Activated T-cell treated with anti-CD3 and anti-CD28 coated beads for 4 hours (primary cell): ENCODE results near the gene CDK14.
"Not testable (repeated sequence)": the region's sequence is repeated elsewhere in the genome, so short reads cannot be mapped to it uniquely, and the experiment has no call there.

ENCODE experiments used
- DNase-seq: peaks from one replicate; pipeline ENCODE4 v3.0.0-alpha.2; 2020

The CDK14 gene

DNA sequence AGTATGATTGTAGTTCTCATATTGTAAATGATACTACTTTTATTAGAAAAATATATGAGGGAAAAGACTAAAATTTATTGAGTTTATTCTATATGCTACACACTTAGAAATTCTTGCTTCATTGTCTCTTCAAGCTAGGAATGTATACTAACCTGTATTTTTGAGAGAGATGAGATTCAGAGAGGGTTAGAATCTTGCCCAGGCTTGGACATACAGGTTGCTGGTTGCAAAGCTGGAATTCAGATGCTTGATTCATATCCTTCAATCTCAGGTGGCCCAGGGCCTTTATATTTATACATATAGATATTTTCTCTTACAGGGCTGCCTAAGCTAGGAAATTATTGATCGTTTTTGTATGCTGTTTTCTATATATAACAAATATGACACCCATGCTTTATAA lies 324.2 kb downstream of the CDK14 start:
- DNase-seq = no peak

DNA sequence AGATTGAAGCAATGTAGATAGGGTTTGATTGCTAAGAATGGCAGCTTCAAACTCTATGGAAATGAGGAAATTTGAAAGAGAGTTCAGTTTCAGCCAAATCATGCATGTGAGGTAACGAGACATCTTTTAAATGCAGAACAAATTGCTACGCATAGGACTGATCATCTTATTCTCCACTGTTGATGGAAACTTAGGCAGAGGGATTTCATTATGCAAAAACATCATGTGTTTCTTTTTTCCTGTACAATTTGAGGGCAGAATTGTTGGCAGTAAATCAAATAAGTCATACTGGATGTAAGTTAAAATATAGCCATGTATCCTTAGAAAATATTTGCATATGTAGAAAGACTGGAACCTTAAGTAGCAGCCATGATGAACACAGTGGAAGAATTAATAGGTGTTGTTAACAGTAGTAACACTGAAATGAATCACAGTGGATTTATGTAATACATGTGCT lies 327.4 kb downstream of the CDK14 start:
- no peak for DNase-seq

DNA sequence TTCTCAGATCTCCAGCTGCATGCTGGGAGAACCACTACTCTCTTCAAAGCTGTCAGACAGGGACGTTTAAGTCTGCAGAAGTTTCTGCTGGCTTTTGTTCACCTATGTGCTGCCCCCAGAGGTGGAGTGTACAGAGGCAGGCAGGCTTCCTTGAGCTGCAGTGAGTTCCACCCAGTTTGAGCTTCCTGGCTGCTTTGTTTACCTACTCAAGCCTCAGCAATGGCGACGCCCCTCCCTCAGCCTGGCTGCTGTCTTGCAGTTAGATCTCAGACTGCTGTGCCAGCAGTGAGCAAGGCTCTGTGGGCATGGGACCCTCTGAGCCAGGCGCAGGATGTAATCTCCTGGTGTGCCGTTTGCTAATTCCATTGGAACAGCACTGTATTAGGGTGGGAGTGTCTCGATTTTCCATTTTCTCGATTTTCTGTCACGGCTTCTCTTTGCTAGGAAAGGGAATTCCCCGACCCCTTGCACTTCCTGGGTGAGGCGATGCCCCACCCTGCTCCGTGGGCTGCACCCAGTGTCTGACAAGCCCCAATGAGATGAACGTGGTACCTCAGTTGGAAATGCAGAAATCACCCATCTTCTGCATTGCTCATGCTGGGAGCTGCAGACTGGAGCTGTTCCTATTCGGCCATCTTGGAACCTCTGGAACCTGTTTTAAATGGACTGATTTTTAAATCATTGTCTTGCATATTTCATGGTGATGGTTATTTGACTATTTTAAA lies 332.7 kb downstream of the CDK14 start:
- not testable (repeated sequence) for DNase-seq

DNA sequence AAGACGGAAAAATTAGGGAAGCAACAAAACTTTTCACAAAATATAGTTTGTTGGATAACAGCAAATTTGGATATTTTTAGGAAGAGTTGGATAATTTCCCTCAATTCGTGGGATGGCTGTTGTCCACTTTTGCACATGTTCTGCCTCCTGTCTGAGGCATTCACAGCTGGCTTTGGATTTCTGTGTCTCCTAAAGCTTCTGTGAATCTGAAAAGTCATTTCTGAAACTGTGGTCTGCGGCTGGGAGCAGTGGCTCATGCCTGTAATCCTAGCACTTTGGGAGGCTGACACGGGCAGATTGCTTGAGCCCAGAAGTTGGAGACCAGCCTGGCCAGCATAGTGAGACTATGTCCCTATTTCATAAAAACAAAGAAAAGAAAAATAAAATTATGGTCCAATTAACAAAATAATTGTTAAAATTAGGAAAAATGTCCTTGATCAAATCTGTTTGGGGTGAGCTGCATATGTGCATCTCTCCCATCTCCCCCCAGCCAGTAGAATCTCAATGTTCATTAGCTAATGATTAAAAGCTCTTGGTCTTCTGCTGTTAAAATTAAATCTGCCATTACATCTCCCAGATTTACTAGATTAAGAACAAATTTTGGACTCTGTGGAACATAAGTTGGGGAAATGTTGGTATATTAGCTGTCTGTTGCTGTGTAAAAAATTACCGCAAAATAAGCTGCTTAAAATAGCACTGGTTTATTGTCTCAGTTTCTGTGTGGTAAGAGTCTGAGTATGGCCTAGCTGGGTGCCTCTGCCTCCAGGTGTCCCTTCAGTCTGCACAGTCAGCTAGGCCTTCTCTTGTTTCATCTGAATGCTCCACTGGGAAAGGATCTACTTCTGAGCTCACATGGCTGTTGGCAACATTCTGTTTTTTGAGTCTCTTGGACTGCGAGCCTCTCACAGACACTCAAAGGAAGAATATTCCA lies 336.1 kb downstream of the CDK14 start:
- DNase-seq = no peak

DNA sequence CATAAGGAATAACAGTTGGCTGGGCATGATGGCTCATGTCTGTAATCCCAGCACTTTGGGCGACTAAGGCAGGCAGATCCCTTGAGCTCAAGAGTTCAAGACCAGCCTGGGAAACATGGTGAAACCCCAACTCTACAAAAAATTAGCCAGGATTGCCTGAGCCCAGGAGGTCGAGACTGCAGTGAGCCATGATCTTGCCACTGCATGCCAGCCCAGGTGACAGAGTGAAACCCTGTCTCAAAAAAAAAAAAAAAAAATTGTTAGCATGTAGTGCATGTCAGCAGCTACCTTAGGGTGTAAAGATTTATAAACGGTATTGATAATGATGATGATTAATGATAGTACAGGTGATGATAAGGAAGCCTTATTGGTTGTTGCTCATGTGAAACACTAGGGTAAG lies 336.9 kb downstream of the CDK14 start:
- no peak for DNase-seq

DNA sequence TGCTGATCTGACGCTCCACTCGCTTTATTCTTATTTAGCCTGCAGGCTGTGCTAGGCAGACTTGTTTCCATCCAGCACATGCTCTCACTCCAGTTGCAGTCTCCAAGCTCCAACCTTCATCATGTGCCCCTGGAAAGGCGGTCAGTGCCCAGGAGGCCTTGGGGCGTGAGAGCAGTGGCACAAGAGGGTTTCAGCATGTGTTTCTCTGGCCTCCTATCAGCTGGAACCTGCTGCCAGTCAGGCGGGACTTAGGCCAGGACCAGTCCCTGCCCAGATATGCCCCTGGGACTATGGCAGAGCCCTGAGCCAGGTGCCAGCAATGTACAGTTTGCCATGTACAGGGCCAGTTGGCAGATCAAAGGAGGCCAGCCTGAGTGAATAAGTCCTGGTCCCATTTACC lies 337.9 kb downstream of the CDK14 start:
- DNase-seq = no peak

DNA sequence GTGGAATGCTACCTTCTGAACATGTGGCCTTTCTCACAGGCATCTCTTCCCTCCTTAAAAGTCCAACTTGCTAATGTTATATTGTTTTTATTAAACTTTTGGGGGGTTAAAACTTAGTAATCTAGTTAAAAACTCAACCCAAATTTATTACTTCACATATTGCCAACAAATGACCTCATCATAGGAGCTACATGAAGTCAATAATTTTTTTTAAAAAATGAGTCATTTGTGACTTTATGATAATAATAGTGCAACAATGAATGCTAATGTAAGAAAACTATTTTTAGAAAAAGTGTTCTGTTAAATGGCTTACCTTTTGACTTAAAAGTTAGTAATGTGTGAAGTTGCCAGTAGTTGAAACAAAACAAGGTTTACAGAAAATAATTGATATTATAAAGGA lies 342.2 kb downstream of the CDK14 start:
- no peak for DNase-seq

DNA sequence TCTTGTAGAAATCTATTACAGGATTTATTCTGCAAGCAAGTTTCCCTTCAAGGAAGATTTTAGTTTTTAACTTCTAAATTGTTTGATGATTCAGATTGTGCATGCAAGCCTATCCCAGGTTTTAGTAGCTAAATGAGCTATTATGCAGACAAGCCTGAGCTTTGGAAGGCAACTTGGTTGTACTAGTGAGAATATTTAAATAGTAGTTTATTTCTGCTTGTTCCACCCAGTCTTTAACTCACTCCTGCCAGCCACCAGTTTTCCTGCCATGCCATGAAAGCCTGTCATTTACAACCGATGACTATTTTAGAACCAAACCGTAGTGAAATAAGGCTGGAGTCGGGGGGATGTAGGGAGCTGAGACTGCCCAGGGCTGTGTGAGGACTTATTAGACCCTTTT lies 343.5 kb downstream of the CDK14 start:
- no peak for DNase-seq

DNA sequence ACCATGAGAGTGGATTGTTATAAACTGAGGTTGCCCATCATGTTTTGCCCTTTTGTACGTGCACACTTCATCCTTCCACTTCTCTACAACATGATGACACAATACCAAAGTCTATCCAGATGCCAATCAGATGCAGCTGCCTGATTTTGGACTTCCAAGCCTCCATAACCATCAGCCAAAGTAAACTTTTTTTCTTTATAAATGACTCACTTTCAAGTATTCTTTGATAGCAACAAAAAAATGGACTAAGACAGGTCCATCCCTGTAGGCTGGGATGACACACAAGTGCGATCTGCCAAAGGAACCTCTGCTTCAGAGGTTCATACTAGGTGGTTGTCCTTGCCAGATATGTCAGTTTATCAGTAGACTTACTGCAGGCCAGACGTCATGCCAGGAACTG lies 347.9 kb downstream of the CDK14 start:
- DNase-seq = no peak

DNA sequence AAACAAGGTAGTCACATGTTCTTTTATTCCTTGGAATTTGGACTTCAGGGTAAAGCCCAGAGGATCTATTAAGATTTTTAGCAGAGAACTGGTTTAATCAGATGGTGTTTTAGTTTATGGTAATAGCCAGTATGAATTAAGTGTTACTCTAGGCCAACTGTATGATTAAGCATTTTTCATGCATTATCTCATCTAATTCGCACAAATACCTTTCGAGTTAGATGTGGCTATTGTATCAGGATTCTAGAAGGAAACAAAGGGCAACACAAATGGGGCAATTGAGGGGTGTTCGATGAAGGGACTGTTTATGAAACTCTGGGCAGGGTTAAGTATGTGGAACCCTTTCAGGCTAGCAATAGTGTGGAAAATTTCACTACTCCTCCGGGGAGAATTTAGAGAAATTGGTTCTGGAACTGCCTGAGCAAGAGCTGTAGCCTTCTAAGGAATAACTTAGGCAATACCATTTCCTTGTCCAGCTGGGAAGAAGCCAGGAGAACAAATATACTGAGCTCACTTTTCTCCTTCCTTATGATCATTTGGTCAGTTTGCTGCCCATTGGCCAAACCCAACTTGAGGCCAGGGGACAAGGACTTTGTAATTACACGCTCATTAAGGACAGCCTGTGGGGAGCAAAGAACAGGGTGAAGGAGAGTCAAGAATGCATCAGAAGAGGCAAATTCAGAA lies 349.1 kb downstream of the CDK14 start:
- no peak for DNase-seq

DNA sequence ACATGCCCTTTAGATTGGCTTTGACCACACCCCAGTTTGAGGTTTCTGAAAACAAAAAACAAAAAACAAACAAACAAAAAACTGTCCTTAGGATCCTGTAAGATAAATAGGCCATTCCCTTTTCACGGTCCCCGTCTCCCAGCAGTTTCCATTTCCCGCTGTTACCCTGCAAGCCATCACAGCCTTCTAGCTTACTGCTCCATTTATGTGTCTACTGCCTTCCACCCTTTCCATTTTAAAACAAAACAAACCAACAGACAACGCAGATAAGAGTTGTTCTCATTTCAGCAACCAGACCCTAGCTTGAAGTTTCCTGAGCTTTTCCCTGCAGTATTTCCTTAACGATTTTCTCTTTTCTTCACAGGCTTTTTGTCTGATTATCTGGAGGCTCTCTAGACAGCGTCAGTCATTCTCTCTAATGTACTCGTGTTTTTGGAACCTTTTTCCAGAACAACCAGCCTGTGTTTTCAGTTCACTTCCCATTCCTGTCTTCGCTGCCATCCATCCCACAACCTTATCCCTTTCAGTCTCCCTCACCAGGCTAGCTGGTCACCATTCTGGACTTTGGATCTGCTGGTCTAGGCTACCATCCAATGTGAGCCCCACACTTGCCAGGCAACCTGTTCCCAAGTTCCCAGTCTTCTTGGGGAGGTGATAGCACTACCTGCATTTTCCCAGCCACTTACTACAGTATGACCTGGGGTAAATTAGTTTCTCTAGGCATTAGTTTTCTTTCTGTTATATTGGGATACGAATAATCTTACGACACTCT lies 350.8 kb downstream of the CDK14 start:
- no peak for DNase-seq

DNA sequence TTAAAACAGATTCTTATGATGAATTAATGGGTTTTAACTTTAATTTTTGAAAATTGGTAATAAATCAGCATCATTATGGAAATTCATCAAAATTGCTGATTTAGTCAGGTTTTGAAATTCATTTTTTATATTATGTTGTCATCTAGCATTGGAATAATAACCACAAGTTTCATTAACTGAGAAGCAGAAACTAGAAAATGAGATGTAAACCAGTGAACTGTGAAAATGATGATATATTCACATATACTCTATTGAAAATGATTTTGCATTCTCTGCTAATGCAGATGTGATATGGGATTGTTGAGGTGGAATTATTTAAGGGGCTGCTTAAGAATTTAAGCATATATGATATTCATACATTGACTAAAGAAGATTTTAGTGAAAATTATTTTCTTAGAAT lies 352.0 kb downstream of the CDK14 start:
- no peak for DNase-seq

DNA sequence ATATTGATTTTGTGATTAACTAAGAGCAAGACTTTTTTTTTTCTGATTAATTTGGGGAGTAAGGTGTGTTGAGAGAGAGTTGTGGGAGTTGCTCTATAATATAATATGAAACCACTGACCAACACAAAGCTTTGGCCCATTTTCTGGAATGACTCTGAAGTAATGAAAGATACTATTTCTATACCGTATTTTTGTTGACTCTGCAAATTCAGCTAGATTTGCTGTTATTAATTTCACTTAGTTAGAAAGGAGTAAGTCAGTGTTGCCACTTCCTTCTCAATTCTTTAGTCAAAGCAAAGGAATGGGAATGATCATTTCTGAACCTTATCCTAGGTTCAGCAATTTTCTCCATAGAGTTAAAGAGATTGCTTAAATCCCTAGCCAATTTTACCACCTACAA lies 355.1 kb downstream of the CDK14 start:
- DNase-seq = no peak

DNA sequence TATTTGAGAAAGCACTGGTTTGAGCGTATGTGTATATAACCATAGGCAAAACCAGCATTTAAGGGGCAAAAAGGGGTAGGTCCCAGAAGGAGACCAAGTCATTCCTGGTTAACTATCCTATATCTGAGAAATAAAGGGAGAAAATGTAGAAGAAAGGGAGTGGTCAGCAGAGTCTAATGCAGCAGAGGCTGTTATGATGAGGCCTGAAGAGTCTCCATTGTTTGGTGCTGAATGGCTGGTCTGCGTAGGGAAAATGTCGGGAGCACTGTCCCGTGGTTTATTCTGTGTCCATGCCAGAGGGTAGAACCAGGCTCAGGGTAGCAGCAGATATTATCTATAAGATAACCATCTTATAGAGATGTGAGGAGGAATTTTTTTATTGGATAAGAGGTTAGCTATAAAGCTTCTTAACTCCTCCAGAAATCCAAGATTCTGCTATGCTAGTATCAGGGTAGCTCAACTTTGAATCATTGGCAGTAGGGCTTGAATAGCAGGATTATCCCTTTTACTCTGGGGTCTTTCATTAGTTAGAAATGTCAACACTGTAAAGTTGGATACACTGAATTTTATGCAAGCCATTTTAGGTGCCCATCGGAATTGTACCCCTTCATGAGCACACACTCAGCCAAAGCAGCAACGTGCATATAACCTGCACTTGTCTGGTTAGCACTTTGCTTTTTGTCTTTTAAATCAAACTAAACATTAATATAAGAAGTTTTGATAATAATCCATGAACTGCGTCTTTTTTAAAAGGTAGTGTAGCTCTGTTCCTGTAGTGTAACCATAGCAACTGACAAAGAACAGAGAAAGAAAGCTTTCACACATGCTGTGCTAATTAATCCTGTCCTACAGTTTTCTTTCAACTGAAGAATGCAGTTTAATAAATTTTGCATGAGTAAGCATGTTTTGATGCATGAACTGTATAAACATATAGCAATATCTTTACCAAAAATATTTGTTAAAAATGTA lies 356.1 kb downstream of the CDK14 start:
- no peak for DNase-seq

DNA sequence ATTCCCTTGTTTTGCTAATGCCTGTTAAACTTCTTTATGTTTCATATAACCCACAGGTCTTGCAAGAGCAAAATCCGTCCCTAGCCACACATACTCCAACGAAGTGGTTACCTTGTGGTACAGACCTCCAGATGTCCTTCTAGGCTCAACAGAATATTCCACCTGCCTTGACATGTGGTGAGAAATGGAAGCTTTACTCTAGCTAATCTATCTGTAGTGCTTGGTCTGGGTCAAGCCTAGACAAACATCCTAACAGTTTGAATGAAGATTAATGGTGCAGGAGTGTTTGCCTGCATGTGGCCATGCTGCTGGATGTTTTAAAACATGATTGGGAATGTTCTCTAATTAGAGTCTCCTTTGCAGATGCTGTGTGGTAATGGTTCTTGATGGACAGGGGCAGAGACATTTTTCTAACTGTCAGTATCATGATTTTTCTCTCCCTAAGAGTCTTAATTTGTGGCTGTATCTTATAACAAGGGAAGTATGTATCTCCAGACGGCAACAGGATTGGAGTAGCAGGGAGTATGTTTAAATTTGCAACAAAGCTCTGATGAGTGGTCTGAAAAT lies 359.6 kb downstream of the CDK14 start:
- no peak for DNase-seq

DNA sequence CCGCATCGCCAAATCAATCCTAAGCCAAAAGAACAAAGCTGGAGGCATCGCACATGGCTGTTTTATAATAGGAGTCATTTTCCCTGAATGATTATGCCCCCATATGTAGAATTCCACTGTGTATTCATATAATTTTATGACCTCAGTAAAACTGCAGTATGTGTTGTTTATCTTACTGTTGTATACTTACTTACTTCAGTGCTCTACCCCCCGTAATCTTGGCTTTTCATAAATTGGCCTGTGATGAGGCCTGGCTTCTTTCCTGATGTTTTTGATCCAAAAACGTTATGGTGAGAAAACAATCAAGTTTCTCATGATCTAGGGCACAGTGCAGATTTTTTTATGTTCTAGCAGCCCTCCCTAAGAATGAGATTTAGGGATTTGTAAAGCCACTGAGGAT lies 361.8 kb downstream of the CDK14 start:
- DNase-seq = no peak

DNA sequence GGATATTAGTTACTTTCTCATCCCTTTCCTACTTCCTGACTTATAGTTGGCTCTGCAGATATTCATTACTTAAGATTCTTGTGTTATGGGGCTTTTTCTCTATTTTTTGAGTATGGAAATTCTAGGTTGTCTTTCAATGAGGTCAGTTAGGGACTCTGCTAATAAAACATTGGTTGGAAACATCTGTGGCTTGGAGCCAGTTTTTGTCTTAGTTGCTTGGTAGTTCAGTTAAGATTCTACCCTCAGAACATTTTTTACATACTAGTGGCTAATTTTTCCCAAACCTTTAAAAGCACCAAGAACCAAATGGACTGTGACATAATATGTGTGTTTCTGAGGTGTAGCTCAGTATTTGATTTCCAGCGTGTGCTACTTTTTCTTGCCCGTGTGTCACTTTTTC lies 362.5 kb downstream of the CDK14 start:
- DNase-seq = no peak

DNA sequence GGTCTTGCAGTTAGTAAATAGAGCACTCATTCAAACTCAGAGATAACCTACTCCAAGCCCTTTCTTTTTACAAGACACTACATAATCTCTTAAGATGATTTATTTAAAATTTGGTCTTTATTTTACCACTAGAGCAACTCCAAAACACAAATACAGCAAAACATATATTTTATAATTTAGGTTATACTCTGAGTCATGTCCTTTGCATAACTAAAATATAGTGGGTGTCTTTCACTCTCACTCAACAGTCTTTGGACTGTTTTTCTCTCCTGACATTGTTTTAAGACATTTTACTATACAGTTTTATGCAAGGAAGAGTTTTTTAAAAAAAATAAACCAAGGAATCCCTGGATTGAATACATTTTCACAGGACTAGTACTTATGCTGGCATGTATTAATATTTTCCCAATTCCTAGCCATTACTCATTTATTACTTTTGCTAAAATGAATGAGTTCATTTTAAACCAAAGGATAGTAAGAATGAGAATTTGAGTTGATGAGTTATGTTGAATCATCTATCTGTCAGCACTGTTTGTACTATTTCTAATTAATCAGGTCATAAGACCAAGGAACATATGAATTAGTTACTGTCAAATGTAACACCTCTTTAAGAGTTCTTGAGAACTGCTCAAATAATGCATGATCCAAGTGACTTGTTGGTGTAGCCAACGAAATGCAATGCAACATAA lies 365.1 kb downstream of the CDK14 start:
- no peak for DNase-seq

DNA sequence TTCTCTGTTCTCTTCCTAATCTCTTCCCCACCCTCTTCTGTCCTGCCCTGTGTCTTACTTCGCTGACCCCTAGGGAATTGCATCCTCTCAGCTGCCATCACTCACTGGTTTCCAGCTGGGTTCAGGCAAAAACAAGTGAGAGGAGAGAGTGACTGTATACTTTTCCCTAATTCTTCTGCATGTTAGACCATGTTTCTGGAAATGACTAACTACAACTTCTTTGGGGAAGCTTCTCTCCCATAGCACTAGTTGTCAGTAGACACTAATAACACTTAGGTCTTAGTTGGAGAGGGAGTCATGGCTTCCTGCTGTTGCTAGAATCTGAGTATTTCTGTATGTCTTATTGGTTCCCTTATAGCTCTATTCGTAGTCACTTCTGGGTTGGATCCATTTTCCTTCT lies 369.1 kb downstream of the CDK14 start:
- no peak for DNase-seq

DNA sequence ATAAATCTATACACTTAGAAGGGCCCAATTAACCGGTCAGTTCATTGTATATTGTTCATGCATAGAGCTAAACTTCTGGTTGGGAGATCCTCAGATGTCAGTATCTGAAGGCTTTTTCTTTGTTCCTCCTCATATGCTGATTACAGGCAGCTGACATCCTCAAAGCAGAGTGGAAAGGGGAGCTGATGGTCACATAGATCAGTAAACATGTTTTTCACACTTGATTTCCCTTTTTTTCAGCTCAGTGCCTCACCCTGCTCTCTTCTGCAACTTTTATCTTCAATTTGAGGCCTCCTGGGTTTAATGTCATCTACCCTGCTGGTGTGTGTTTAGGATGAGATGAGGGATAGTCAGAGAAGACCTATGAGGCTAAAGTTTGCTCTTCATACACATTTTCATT lies 370.2 kb downstream of the CDK14 start:
- DNase-seq = no peak

DNA sequence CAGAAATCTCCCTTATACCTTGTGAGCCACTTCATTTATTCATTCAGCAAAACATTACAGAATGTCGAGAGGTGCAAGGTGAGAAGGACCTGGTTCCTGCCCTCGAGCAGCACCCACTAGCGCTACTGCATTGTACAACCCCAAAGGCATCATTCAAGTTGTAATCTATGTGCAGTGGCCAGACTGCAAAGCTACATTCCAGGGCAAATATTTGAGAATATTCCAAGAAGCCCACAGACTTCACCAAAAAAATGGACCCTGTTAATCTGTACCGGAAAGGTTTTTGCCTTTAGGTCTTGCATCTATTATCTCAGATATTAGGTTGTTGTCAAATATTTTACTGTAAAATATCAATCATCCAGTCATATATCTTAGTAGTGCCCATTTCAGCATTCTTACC lies 372.8 kb downstream of the CDK14 start:
- DNase-seq = no peak
